ENCODE measurements around the gene TMEM156.
"Not testable (repeated sequence)": the region's sequence is repeated elsewhere in the genome, so short reads cannot be mapped to it uniquely, and the experiment has no call there.

The TMEM156 gene

DNA sequence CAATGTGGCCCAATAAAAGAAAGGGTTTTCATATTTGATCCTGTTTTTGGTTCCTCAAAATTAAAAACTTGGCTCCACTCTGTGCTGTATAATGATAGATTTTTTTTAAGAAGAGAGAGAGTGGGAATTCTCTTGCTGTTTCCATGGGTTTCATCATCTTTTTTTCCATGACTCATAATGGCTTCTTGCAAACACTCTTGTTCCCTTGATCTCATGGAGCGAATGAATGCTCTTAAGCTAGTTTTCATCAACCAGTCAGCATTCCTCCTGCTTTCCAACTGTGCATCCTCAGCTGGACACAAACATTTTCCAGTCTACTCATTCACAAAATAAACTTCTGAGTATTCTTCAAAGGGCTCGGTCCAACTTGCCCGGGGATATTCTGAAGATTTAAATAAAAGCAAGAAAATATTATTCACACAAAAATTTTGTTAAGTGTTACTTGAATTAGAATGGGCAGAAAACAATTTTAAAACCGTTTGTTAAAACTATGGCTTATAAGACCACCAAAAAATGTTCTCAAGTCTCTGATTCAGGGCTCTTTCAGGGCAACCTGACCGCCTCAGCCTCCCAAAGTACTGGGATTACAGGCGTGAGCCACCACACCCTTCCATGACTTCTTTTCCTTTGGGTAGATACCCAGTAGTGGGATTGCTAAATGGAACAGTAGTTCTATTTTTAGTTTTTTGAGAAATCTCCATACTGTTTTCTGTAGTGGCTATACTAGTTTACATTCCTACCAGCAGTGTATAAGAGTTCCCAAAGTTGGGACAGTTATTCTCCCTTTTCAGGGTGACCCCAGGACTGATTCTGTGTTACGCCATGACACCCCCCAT is 64.7 kb downstream of the TMEM156 start:
- peaks cover 79% of the 10 kb centered on the region for H3K36me3 Mint-ChIP-seq (ENCODE audit: low read depth)
- no peaks in the 10 kb centered on the region for H3K27me3 Mint-ChIP-seq (ENCODE audit: low read depth)
- peaks cover 16% of the 10 kb centered on the region for H3K9me3 Mint-ChIP-seq
- peaks cover 24% of the 10 kb centered on the region for H3K4me1 Mint-ChIP-seq (ENCODE audit: low read depth)
- peak overlapping the region; percentile 38 for H3K27ac Mint-ChIP-seq
- no peak overlapping the region for H3K4me3 Mint-ChIP-seq

GRCh38 chr4:38965866-38966265 is 66.3 kb downstream of the TMEM156 start:
- Mint-ChIP-seq H3K4me1 (ENCODE audit: low read depth) (peaks cover 32% of the 10 kb centered on the region), H3K4me3 (no peak overlapping the region), H3K27me3 (ENCODE audit: low read depth) (no peaks in the 10 kb centered on the region), H3K36me3 (ENCODE audit: low read depth) (peaks cover 82% of the 10 kb centered on the region), H3K9me3 (peaks cover 28% of the 10 kb centered on the region), H3K27ac (no peak overlapping the region)

GRCh38 chr4:38964942-38965775 is 67.0 kb downstream of the TMEM156 start:
- peaks cover 80% of the 10 kb centered on the region for H3K36me3 Mint-ChIP-seq (ENCODE audit: low read depth)

GRCh38 chr4:38959248-38959647 is 73.0 kb downstream of the TMEM156 start:
- Mint-ChIP-seq H3K9me3 (peaks cover 31% of the 10 kb centered on the region), H3K4me1 (ENCODE audit: low read depth) (peaks cover 57% of the 10 kb centered on the region), H3K27ac (peak overlapping the region; percentile 96), H3K36me3 (ENCODE audit: low read depth) (peaks cover 51% of the 10 kb centered on the region)
- not testable (repeated sequence) for H3K27me3 Mint-ChIP-seq (ENCODE audit: low read depth); H3K4me3 Mint-ChIP-seq

More at GRCh38 chr4:38964942-38965775, 67.0 kb downstream of the TMEM156 start:
- Mint-ChIP-seq H3K27me3 (ENCODE audit: low read depth) (no peaks in the 10 kb centered on the region), H3K4me1 (ENCODE audit: low read depth) (peaks cover 32% of the 10 kb centered on the region), H3K27ac (no peak overlapping the region), H3K9me3 (peaks cover 28% of the 10 kb centered on the region), H3K4me3 (no peak overlapping the region)

DNA sequence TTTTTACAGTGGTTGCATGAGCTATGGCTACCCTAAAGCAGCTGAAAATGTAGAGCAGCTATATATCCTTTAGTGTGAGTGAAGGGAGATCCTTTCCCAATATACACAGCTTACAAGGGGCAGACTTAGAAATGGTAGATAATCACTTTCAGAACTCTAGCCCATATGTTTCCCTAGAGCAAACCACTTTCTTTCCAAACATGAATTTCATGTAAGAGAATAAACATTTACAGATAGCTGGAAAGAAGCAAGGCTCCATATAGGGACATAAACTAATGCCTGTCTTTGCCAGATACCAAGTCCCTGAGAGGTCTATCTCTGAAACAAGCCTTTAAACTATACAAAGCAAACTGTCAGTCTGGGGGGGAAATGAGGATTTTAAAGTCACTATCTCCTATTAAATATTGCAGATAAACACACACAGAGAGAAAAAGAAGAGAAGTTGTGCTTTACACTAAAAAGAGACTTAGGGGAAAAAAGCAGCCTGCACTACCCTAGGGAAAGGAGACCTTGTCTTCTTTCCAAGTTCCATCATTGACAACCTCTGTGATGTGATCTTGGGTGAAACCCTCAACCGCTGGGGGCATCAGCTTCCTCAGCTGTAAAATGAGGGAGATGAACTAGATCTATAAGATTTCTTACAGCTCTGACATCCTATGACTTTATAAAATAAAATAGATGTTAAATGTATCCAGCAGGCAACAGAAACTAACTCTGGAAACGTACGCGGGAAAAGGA is 73.6 kb downstream of the TMEM156 start:
- peaks cover 46% of the 10 kb centered on the region for H3K36me3 Mint-ChIP-seq (ENCODE audit: low read depth)
- H3K27me3 Mint-ChIP-seq (ENCODE audit: low read depth) = no peaks in the 10 kb centered on the region
- H3K4me3 Mint-ChIP-seq = peak overlapping the region; percentile 42
- peaks cover 30% of the 10 kb centered on the region for H3K9me3 Mint-ChIP-seq
- H3K27ac Mint-ChIP-seq = peak overlapping the region; percentile 96
- H3K4me1 Mint-ChIP-seq (ENCODE audit: low read depth) = peaks cover 57% of the 10 kb centered on the region

DNA sequence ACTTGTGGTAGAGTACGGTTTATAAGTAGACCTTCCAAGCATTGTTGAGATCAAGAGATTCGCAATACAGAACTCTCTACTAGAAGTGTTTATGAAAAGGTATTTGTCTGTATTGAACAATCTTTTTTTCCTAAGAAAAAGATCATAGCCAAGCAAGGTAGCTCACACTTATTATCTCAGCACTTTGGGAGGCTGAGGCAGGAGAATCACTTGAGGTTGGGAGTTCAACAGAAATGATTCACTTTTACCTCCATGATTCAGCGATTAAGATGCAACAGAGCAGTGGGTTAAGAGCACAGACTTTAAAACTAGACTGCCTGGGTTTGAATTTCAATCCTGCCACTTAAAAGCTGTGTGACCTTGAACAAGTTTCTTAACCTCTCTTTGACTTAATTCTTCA is 74.3 kb downstream of the TMEM156 start:
- Mint-ChIP-seq H3K27ac (peak overlapping the region; percentile 96), H3K36me3 (ENCODE audit: low read depth) (peaks cover 40% of the 10 kb centered on the region), H3K4me1 (ENCODE audit: low read depth) (peaks cover 56% of the 10 kb centered on the region), H3K9me3 (peaks cover 25% of the 10 kb centered on the region), H3K4me3 (no peak overlapping the region), H3K27me3 (ENCODE audit: low read depth) (no peaks in the 10 kb centered on the region)

DNA sequence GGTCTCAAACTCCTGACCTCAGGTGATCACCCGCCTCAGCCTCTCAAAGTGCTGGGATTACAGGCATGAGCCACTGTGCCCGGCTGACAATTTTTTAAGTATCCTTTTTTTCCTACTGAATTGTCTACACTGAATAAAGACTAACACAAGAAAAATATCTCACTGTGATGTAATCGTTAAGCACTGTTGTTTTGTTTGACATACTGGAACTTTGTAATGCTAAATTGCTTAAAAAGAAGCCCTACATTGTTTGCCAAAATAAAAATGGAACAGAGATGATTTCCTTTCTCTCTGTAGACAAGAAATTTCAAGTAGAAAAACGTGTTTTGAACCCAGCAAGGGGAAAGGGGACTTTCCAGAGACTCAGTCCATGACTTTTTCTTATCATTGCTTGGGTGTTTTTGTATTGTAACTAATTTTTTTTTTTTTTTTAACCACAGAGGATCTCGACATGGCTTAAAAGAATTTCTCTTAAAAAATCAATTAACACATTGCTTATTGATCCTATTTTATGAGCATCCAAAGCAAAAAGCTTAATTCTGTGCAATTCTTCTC is 74.9 kb downstream of the TMEM156 start:
- peaks cover 57% of the 10 kb centered on the region for H3K4me1 Mint-ChIP-seq (ENCODE audit: low read depth)
- peak overlapping the region; percentile 50 for H3K4me3 Mint-ChIP-seq
- peak overlapping the region; percentile 96 for H3K27ac Mint-ChIP-seq
- H3K9me3 Mint-ChIP-seq = peaks cover 22% of the 10 kb centered on the region
- H3K27me3 Mint-ChIP-seq (ENCODE audit: low read depth) = no peaks in the 10 kb centered on the region
- peaks cover 37% of the 10 kb centered on the region for H3K36me3 Mint-ChIP-seq (ENCODE audit: low read depth)

- Mint-ChIP-seq H3K27me3 (ENCODE audit: low read depth) (no peaks in the 10 kb centered on the region), H3K4me1 (ENCODE audit: low read depth) (peaks cover 53% of the 10 kb centered on the region), H3K9me3 (peaks cover 10% of the 10 kb centered on the region), H3K36me3 (ENCODE audit: low read depth) (peaks cover 25% of the 10 kb centered on the region), H3K27ac (peak overlapping the region; percentile 96), H3K4me3 (no peak overlapping the region)
These were observed 76.3 kb downstream of the TMEM156 start for GRCh38 chr4:38955957-38956356.

DNA sequence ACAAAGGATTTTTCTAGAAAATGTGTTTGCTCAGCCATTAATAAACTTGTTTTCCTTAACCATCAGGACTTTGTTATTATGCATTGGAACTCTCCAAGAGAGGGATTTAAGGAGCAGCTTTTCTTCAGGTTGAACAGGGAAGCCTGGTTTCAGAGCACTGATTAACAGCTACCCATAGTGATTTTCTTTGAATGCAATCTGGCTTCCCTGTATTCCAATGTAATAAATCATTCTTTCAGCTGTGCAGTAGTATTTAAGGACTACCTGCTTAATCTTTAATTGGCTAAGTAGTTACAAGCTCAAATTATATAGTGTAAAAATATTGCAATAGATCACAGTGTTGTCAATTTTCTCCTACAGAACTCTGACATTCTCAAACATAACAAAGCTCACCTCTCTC is 77.5 kb downstream of the TMEM156 start:
- no peak overlapping the region for H3K27ac Mint-ChIP-seq
- peaks cover 21% of the 10 kb centered on the region for H3K36me3 Mint-ChIP-seq (ENCODE audit: low read depth)
- peaks cover 63% of the 10 kb centered on the region for H3K4me1 Mint-ChIP-seq (ENCODE audit: low read depth)
- H3K4me3 Mint-ChIP-seq = no peak overlapping the region
- H3K27me3 Mint-ChIP-seq (ENCODE audit: low read depth) = no peaks in the 10 kb centered on the region
- peaks cover 10% of the 10 kb centered on the region for H3K9me3 Mint-ChIP-seq

DNA sequence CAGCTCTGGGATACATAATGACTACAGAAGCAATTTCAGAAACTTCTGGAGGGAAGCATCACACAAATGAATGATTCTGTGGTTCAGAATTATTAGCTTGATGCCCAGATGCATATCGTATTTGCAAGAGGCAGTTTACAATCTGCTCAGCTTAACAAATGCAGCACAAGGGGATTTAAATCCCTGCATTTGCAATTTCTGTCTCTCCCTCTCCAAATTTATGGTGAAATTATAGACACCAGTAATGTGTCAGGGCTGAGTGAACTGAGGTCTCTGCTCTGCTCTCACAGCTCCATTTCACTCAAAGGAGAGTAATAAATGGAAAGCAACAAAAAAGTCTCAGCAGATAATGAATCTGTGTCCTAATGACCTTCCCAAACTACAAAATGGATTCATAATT is 80.2 kb downstream of the TMEM156 start:
- peaks cover 61% of the 10 kb centered on the region for H3K4me1 Mint-ChIP-seq (ENCODE audit: low read depth)
- H3K36me3 Mint-ChIP-seq (ENCODE audit: low read depth) = peaks cover 13% of the 10 kb centered on the region
- H3K27me3 Mint-ChIP-seq (ENCODE audit: low read depth) = no peaks in the 10 kb centered on the region
- H3K27ac Mint-ChIP-seq = peak overlapping the region; percentile 62
- H3K9me3 Mint-ChIP-seq = no peaks in the 10 kb centered on the region
- H3K4me3 Mint-ChIP-seq = no peak overlapping the region

DNA sequence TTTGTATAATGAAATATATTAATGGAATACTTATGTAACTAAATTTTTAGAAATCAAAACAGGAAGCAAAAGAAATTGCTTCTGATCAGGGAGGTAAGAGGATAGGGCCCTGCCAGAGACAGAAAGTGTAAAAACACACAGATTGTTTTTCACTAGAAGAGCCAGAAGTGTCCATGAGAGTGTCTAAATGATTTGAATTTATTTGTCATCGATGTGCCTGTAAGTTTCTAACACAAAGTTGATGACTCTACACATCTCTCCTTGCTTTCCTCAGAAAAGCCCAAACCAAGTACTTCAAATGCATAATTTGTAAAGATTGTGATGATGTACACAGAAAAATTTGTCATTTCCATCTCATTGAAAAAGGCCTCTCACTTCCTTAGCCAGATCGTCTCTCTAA is 80.6 kb downstream of the TMEM156 start:
- Mint-ChIP-seq H3K9me3 (no peaks in the 10 kb centered on the region), H3K27me3 (ENCODE audit: low read depth) (no peaks in the 10 kb centered on the region), H3K4me3 (no peak overlapping the region), H3K4me1 (ENCODE audit: low read depth) (peaks cover 62% of the 10 kb centered on the region), H3K36me3 (ENCODE audit: low read depth) (peaks cover 11% of the 10 kb centered on the region), H3K27ac (peak overlapping the region; percentile 62)

DNA sequence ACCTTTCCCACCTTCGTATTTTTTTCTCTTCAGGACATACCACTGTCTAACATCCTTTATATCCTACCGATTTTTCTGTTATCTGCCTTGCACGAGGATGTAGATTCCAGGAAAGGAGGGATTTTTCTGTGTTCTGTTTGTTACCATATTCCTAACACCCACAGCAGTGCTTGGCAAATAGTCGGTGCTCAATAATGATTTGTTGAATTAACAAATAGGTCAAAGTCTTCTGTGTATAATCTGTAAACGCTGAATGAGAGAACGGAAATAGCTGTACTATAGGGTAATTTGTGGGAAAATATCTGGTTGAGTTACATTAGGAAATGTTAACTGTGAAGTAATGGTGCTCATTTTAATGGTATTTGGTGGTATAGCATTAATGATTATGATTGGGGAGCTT is 81.5 kb downstream of the TMEM156 start:
- peak overlapping the region; percentile 91 for H3K27ac Mint-ChIP-seq
- H3K36me3 Mint-ChIP-seq (ENCODE audit: low read depth) = peaks cover 3% of the 10 kb centered on the region
- H3K27me3 Mint-ChIP-seq (ENCODE audit: low read depth) = no peaks in the 10 kb centered on the region
- no peak overlapping the region for H3K4me3 Mint-ChIP-seq
- H3K9me3 Mint-ChIP-seq = no peaks in the 10 kb centered on the region
- peaks cover 54% of the 10 kb centered on the region for H3K4me1 Mint-ChIP-seq (ENCODE audit: low read depth)

GRCh38 chr4:38950159-38950558 is 82.0 kb downstream of the TMEM156 start:
- peak overlapping the region; percentile 91 for H3K27ac Mint-ChIP-seq
- H3K27me3 Mint-ChIP-seq (ENCODE audit: low read depth) = no peaks in the 10 kb centered on the region
- no peak overlapping the region for H3K4me3 Mint-ChIP-seq
- H3K36me3 Mint-ChIP-seq (ENCODE audit: low read depth) = peaks cover 3% of the 10 kb centered on the region
- peaks cover 55% of the 10 kb centered on the region for H3K4me1 Mint-ChIP-seq (ENCODE audit: low read depth)
- H3K9me3 Mint-ChIP-seq = no peaks in the 10 kb centered on the region

GRCh38 chr4:38949411-38950051 is 82.7 kb downstream of the TMEM156 start:
- H3K4me3 Mint-ChIP-seq = peak overlapping the region; percentile 26
- H3K9me3 Mint-ChIP-seq = no peaks in the 10 kb centered on the region
- H3K27me3 Mint-ChIP-seq (ENCODE audit: low read depth) = no peaks in the 10 kb centered on the region
- H3K27ac Mint-ChIP-seq = peak overlapping the region; percentile 91
- peaks cover 53% of the 10 kb centered on the region for H3K4me1 Mint-ChIP-seq (ENCODE audit: low read depth)
- peaks cover 3% of the 10 kb centered on the region for H3K36me3 Mint-ChIP-seq (ENCODE audit: low read depth)
